GM18526 (cell line): ENCODE results near the gene CRISP3.

Source experiments
- POLR2A ChIP-seq: IDR thresholded peaks from 3 replicates; pipeline ENCODE4 v1.6.1; 2011; ENCODE audit not compliant: insufficient read length; ENCODE audit errors: extremely low read depth

Gene CRISP3

GRCh38 chr6:49744259-49744658 lies at the start of gene CRISP3:
Gene CRISP3 (minus strand): TSS chr6:49744388. CDS start chr6:49744367, 21 bp downstream.
- TF ChIP-seq POLR2A: no peak

DNA sequence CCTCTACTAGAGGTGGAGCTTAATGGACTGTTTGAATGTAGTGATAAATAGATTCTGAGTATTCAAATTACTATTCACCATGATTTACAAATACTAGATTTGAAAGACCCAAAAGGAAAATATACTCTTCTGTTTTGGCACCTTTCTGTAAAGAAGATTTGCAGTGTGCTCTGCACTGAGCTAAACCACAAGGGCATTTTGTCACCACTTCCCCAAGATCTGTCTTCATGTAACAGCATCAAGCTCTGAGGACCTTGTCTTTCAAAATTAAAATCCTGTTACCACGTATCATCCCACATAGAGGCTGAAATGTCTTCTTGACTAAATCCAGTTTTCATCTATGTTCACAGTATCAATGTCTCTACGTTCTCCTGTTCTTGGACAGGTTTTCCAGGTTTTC lies 46.2 kb upstream of the CRISP3 start:
- no peak for TF ChIP-seq POLR2A

GRCh38 chr6:49787176-49787575 lies 43.0 kb upstream of the CRISP3 start, which contains the start of gene PGK2:
Gene PGK2 (minus strand): TSS chr6:49787285. CDS start chr6:49787187, 98 bp downstream.
- TF ChIP-seq POLR2A: no peak

DNA sequence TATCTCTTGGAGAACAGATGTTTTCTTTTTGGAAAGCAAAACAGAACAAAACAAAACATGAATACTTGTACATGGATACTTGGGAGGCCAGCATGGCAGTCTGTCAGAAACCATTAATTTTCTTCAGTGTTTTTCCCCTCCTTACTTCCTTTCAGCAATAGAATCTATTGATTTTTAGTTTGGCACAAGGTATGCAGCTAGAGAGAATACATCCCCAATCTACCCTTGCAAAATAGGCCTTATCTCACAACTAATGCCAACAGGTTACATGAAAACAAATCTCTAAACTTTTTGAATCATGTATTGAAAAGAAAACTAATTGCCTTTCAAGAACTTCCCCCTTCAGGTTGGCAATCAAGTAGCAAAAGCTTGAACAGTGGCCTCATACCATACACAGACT lies 40.1 kb upstream of the CRISP3 start:
- no peak for TF ChIP-seq POLR2A

GRCh38 chr6:49782725-49783124 lies 38.5 kb upstream of the CRISP3 start:
- no peak for TF ChIP-seq POLR2A

GRCh38 chr6:49782293-49782692 lies 38.1 kb upstream of the CRISP3 start:
- TF ChIP-seq POLR2A: no peak

- no peak for TF ChIP-seq POLR2A
These were observed 32.3 kb upstream of the CRISP3 start for GRCh38 chr6:49776444-49776843.

GRCh38 chr6:49775043-49775442 lies 30.9 kb upstream of the CRISP3 start:
- no peak for TF ChIP-seq POLR2A

DNA sequence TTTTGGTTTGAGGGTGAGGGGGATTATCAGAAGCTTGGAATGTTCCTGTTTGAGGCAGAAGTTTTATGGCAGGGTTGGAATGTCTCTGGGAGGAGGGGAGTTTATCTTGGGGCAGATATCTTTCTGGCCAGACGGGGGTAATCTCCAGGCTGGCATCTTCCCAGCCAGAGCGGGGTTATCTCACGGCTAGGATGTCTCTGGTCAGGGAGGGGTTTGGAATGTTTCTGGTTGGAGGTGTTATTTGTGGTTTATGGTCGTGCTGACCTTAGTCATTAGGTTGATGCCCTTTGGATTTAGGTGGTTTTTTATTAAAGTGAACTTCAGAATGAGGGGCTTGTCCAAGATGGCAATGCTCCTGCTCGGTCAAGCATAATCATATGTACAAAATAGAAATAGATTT lies 28.1 kb upstream of the CRISP3 start:
- TF ChIP-seq POLR2A: no peak

GRCh38 chr6:49766762-49767161 lies 22.6 kb upstream of the CRISP3 start:
- TF ChIP-seq POLR2A: no peak

- no peak for TF ChIP-seq POLR2A
These were observed 20.5 kb upstream of the CRISP3 start for GRCh38 chr6:49764571-49765236.

GRCh38 chr6:49743429-49743828 lies 759 bp downstream of the CRISP3 start:
- no peak for TF ChIP-seq POLR2A

GRCh38 chr6:49739423-49739822 lies 4.8 kb downstream of the CRISP3 start:
- TF ChIP-seq POLR2A: no peak

DNA sequence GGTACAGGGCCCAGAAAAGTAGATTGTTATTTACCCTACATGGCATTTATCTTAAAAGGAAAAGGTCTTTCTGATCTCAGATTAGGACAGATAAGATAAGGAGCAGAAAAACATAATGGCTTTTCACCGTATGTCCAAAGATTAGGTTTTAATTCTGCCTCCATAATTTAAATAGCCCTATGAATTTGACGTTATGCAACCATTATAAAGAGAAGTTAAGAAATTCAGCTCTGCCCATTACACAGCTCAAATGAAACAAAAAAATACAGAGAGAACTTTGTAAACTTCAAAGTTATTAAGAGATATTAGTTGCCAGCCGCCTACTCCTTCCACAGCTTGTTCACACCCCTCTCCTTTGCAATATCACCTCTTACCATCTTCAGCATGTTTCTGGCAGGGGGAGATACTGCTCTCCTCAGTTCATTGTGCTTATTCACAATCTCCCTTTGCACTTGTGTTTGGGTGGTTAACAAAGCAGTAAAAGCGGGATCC lies 8.1 kb downstream of the CRISP3 start:
- no peak for TF ChIP-seq POLR2A

- no peak for TF ChIP-seq POLR2A
These were observed 10.5 kb downstream of the CRISP3 start for GRCh38 chr6:49733680-49734079.

- no peak for TF ChIP-seq POLR2A
These were observed 11.4 kb downstream of the CRISP3 start for GRCh38 chr6:49732781-49733180.

GRCh38 chr6:49730251-49730650 lies 13.9 kb downstream of the CRISP3 start:
- no peak for TF ChIP-seq POLR2A

DNA sequence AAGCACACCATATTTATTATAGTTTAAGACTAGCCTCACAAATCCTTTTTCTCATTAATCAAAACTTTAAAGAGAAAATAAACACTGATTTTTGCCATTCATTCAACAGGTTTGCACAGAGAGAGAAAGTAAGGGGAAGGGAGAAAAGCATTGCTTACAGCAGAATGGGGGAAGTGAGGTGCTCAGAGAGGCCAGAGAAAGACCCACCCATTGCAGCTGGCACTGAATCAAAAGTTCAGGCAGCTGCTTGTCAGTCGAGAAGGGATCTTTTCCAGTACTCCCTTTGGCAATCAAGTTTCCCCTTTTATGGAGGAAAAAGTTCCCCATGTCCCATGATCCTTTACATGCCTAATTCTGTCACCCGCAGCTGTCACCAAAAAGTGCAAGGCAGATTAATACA lies 22.9 kb downstream of the CRISP3 start:
- TF ChIP-seq POLR2A: no peak

GRCh38 chr6:49720372-49720771 lies 23.8 kb downstream of the CRISP3 start:
- no peak for TF ChIP-seq POLR2A
